ENCODE results near the gene BRCA2. TPM values are rescaled to one million over a fixed set of nuclear protein-coding genes. Genes with fewer than 3 reads are reported as not detected.

The BRCA2 gene
- total RNA-seq, 1 experiment from 2014 or later = 16.8 TPM

DNA sequence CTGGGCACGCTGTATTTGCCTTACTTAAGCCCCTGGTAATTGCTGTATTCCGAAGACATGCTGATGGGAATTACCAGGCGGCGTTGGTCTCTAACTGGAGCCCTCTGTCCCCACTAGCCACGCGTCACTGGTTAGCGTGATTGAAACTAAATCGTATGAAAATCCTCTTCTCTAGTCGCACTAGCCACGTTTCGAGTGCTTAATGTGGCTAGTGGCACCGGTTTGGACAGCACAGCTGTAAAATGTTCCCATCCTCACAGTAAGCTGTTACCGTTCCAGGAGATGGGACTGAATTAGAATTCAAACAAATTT is 676 bp downstream of the BRCA2 start:
- Histone ChIP-seq H3K4me3 (ENCODE audit: low read length) (peak overlapping the region; percentile 86), H3K9me3 (ENCODE audit: low read length) (no peaks in the 10 kb centered on the region), H3K4me2 (ENCODE audit: low read length) (peak overlapping the region; percentile 98), H4K20me1 (ENCODE audit: low read length) (no peaks in the 10 kb centered on the region), H3K9me2 (replicated peaks; ENCODE audit: low read length) (no peaks in the 10 kb centered on the region), H3K27me3 (ENCODE audit: low read length) (no peaks in the 10 kb centered on the region), H3F3A (ENCODE audit: low read length, unreplicated experiment) (no peaks in the 10 kb centered on the region), H3K27ac (ENCODE audit: low read length) (peak overlapping the region; percentile 88), H3K9ac (ENCODE audit: low read length) (peak overlapping the region; percentile 95), H3K4me1 (ENCODE audit: insufficient read depth, low read length) (peaks cover 23% of the 10 kb centered on the region), H2AFZ (ENCODE audit: low read length) (peak overlapping the region; percentile 99), H3K79me2 (ENCODE audit: low read length) (peaks cover 12% of the 10 kb centered on the region), H3K36me3 (ENCODE audit: low read depth, low read length) (no peaks in the 10 kb centered on the region; the same call in 1 of the 2 replicates)
- POLR2A ChIA-PET (ENCODE audit: unreplicated experiment) = no interaction called here
- DNase-seq (no peak), ATAC-seq (peak; percentile 35)
- no peak for TF ChIP-seq EZH2phosphoT487 (IDR thresholded peaks at IDR 0.05; ENCODE audit: borderline replicate concordance, low read length)
- TF ChIP-seq, protein P1, sequence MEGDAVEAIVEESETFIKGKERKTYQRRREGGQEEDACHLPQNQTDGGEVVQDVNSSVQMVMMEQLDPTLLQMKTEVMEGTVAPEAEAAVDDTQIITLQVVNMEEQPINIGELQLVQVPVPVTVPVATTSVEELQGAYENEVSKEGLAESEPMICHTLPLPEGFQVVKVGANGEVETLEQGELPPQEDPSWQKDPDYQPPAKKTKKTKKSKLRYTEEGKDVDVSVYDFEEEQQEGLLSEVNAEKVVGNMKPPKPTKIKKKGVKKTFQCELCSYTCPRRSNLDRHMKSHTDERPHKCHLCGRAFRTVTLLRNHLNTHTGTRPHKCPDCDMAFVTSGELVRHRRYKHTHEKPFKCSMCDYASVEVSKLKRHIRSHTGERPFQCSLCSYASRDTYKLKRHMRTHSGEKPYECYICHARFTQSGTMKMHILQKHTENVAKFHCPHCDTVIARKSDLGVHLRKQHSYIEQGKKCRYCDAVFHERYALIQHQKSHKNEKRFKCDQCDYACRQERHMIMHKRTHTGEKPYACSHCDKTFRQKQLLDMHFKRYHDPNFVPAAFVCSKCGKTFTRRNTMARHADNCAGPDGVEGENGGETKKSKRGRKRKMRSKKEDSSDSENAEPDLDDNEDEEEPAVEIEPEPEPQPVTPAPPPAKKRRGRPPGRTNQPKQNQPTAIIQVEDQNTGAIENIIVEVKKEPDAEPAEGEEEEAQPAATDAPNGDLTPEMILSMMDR (conservative IDR thresholded peaks at IDR 0.05; ENCODE audit: low read depth, low read length) = no peak
- TF ChIP-seq EZH2 (IDR thresholded peaks at IDR 0.05; ENCODE audit: low read length, unreplicated experiment) = no peak
- intact Hi-C loops (cut with micrococcal nuclease) = loop anchor here (5.0 to 10.0 kb wide), 2 partner anchors 109 to 221 kb away; partner anchors contain the start of genes N4BP2L1 and N4BP2L2
- BruUV-seq (replicated peaks) = no TSS peak
- CTCF ChIA-PET = no interaction called here

DNA sequence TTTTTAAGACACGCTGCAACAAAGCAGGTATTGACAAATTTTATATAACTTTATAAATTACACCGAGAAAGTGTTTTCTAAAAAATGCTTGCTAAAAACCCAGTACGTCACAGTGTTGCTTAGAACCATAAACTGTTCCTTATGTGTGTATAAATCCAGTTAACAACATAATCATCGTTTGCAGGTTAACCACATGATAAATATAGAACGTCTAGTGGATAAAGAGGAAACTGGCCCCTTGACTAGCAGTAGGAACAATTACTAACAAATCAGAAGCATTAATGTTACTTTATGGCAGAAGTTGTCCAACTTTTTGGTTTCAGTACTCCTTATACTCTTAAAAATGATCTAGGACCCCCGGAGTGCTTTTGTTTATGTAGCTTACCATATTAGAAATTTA is 1.2 kb downstream of the BRCA2 start:
- H3K27ac ChIP-seq (ENCODE audit: low read length) = peak overlapping the region; percentile 88; the same call in 1 of the 2 replicates
- peaks cover 23% of the 10 kb centered on the region for H3K4me1 ChIP-seq (ENCODE audit: insufficient read depth, low read length)
- intact Hi-C loops (cut with micrococcal nuclease) = loop anchor here (5.0 to 10.0 kb wide), 2 partner anchors 108 to 221 kb away; partner anchors contain the start of genes N4BP2L1 and N4BP2L2
- no peaks in the 10 kb centered on the region for H4K20me1 ChIP-seq (ENCODE audit: low read length)
- BruUV-seq (replicated peaks) = no TSS peak
- H3K4me2 ChIP-seq (ENCODE audit: low read length) = peak overlapping the region; percentile 98
- TF ChIP-seq EZH2phosphoT487 (IDR thresholded peaks at IDR 0.05; ENCODE audit: borderline replicate concordance, low read length) (no peak), EZH2 (IDR thresholded peaks at IDR 0.05; ENCODE audit: low read length, unreplicated experiment) (no peak)
- TF ChIP-seq, protein P1 (conservative IDR thresholded peaks at IDR 0.05; ENCODE audit: low read depth, low read length) = no peak
- ATAC-seq (no peak), DNase-seq (no peak)
- no peaks in the 10 kb centered on the region for H3K9me2 ChIP-seq (replicated peaks; ENCODE audit: low read length)
- no peaks in the 10 kb centered on the region for H3F3A ChIP-seq (ENCODE audit: low read length, unreplicated experiment)
- H3K36me3 ChIP-seq (ENCODE audit: low read depth, low read length) = no peaks in the 10 kb centered on the region; the same call in 1 of the 2 replicates
- CTCF ChIA-PET = no interaction called here
- POLR2A ChIA-PET (ENCODE audit: unreplicated experiment) = interaction anchor here (0.5 kb wide), 1 partner anchor 28 kb away, joined by 4 read pairs; no protein-coding TSS in a partner anchor
- no peaks in the 10 kb centered on the region for H3K9me3 ChIP-seq (ENCODE audit: low read length)
- H2AFZ ChIP-seq (ENCODE audit: low read length) = peak overlapping the region; percentile 99; the same call in 1 of the 2 replicates
- peak overlapping the region; percentile 86 for H3K4me3 ChIP-seq (ENCODE audit: low read length)
- H3K9ac ChIP-seq (ENCODE audit: low read length) = peak overlapping the region; percentile 95
- H3K27me3 ChIP-seq (ENCODE audit: low read length) = no peaks in the 10 kb centered on the region
- peaks cover 12% of the 10 kb centered on the region for H3K79me2 ChIP-seq (ENCODE audit: low read length)

DNA sequence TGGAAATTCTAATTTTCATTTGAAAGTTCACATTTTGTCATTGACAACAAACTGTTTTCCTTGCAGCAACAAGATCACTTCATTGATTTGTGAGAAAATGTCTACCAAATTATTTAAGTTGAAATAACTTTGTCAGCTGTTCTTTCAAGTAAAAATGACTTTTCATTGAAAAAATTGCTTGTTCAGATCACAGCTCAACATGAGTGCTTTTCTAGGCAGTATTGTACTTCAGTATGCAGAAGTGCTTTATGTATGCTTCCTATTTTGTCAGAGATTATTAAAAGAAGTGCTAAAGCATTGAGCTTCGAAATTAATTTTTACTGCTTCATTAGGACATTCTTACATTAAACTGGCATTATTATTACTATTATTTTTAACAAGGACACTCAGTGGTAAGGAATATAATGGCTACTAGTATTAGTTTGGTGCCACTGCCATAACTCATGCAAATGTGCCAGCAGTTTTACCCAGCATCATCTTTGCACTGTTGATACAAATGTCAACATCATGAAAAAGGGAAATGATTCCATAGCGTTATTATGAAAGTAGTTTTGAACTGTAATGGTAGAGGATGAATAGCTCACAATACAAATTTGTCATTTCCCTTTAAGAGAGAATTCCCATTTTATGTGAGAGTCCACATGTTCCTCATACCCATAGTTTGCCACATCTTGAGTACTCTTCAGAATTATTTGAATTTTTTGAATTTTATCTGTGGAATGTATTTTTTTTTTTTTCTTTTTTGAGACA is 2.6 kb downstream of the BRCA2 start:
- no peaks in the 10 kb centered on the region for H3K9me2 ChIP-seq (replicated peaks; ENCODE audit: low read length)
- no peak overlapping the region for H3K9ac ChIP-seq (ENCODE audit: low read length)
- BruUV-seq (replicated peaks) = no TSS peak
- H3K79me2 ChIP-seq (ENCODE audit: low read length) = peaks cover 12% of the 10 kb centered on the region
- H3K27ac ChIP-seq (ENCODE audit: low read length) = no peak overlapping the region
- H3K27me3 ChIP-seq (ENCODE audit: low read length) = no peaks in the 10 kb centered on the region
- peak overlapping the region; percentile 98; the same call in 1 of the 2 replicates for H3K4me2 ChIP-seq (ENCODE audit: low read length)
- H3K36me3 ChIP-seq (ENCODE audit: low read depth, low read length) = no peaks in the 10 kb centered on the region; the same call in 1 of the 2 replicates
- H3K4me1 ChIP-seq (ENCODE audit: insufficient read depth, low read length) = peaks cover 23% of the 10 kb centered on the region
- ATAC-seq (no peak), DNase-seq (no peak)
- intact Hi-C loops (cut with micrococcal nuclease) = loop anchor here (5.0 to 10.0 kb wide), 2 partner anchors 107 to 219 kb away; partner anchors contain the start of genes N4BP2L1 and N4BP2L2
- H2AFZ ChIP-seq (ENCODE audit: low read length) = no peak overlapping the region
- ChIA-PET POLR2A (ENCODE audit: unreplicated experiment) (no interaction called here), CTCF (no interaction called here)
- H4K20me1 ChIP-seq (ENCODE audit: low read length) = no peaks in the 10 kb centered on the region
- H3F3A ChIP-seq (ENCODE audit: low read length, unreplicated experiment) = no peaks in the 10 kb centered on the region
- H3K9me3 ChIP-seq (ENCODE audit: low read length) = no peaks in the 10 kb centered on the region
- TF ChIP-seq EZH2 (IDR thresholded peaks at IDR 0.05; ENCODE audit: low read length, unreplicated experiment) = no peak
- TF ChIP-seq, protein P1 (conservative IDR thresholded peaks at IDR 0.05; ENCODE audit: low read depth, low read length) = no peak
- TF ChIP-seq EZH2phosphoT487 (IDR thresholded peaks at IDR 0.05; ENCODE audit: borderline replicate concordance, low read length) = no peak
- no peak overlapping the region for H3K4me3 ChIP-seq (ENCODE audit: low read length)

All from PC-3 (cell line).